Ectodermal cell (in vitro differentiated cells): Measurements from ENCODE around the gene CEP104.
"Not testable (repeated sequence)": the region's sequence is repeated elsewhere in the genome, so short reads cannot be mapped to it uniquely, and the experiment has no call there.

Source experiments
- H3K27ac ChIP-seq: 2 replicates; pipeline ENCODE4 v1.7.0; 2013; ENCODE audit warnings: mild to moderate bottlenecking, low read depth, low read length; ENCODE audit not compliant: insufficient read depth, poor library complexity, severe bottlenecking
- H3K27me3 ChIP-seq: 2 replicates; pipeline ENCODE4 v1.7.0; 2013; ENCODE audit warnings: mild to moderate bottlenecking, low read length; ENCODE audit not compliant: insufficient read depth, control insufficient read depth, poor library complexity, severe bottlenecking
- H3K36me3 ChIP-seq: one replicate; pipeline ENCODE4 v1.7.0; 2013; ENCODE audit warnings: low read length; ENCODE audit not compliant: control insufficient read depth, insufficient read depth
- H3K4me1 ChIP-seq: one replicate; pipeline ENCODE4 v1.7.0; 2013; ENCODE audit warnings: low read length; ENCODE audit not compliant: control insufficient read depth, insufficient read depth
- H3K4me3 ChIP-seq: 2 replicates; pipeline ENCODE4 v1.7.0; 2013; ENCODE audit warnings: low read depth, low read length, control low read depth; ENCODE audit not compliant: insufficient read depth
- H3K9me3 ChIP-seq: 2 replicates; pipeline ENCODE4 v1.7.0; 2013; ENCODE audit warnings: mild to moderate bottlenecking, low read length, moderate library complexity; ENCODE audit not compliant: control insufficient read depth
- WGBS, 2 experiments: methylation state at CpG; one replicate each; pipeline ENCODE4 v1.1.7; 2013; ENCODE audit warnings: missing lambda C conversion rate in 2 of 2; 5-methylcytosine and 5-hydroxymethylcytosine counted together

The CEP104 gene

GRCh38 chr1:3803905-3804626 is 52.9 kb downstream of the CEP104 start:
- no peaks in the 10 kb centered on the region for H3K4me1 ChIP-seq
- H3K27me3 ChIP-seq, result no peaks in the 10 kb centered on the region
- no peaks in the 10 kb centered on the region for H3K9me3 ChIP-seq
- WGBS, 2 experiments, result 88% methylated on average over 19 of the region's 19 CpGs
- no peaks in the 10 kb centered on the region for H3K36me3 ChIP-seq
- no peak overlapping the region for H3K27ac ChIP-seq
- no peak overlapping the region for H3K4me3 ChIP-seq

- H3K9me3 ChIP-seq, H3K36me3 ChIP-seq, H3K4me3 ChIP-seq, H3K4me1 ChIP-seq, H3K27ac ChIP-seq, H3K27me3 ChIP-seq: not testable (repeated sequence)
- WGBS, 2 experiments, result 85 to 94% methylated on average over 3 of the region's 3 CpGs
Measured at GRCh38 chr1:3800795-3801194, 56.2 kb downstream of the CEP104 start.

GRCh38 chr1:3799976-3800685 is 56.9 kb downstream of the CEP104 start:
- H3K4me3 ChIP-seq, result no peak overlapping the region
- no peaks in the 10 kb centered on the region for H3K36me3 ChIP-seq
- H3K27me3 ChIP-seq, result no peaks in the 10 kb centered on the region
- no peaks in the 10 kb centered on the region for H3K9me3 ChIP-seq
- 85 to 90% methylated on average over 11 of the region's 11 CpGs for WGBS, 2 experiments
- peaks cover 2% of the 10 kb centered on the region for H3K4me1 ChIP-seq
- no peak overlapping the region for H3K27ac ChIP-seq

GRCh38 chr1:3796215-3797061 is 60.6 kb downstream of the CEP104 start, which contains the start of gene LRRC47:
TSS of gene LRRC47 (minus strand) at chr1:3796498. CDS start at chr1:3796476, 22 bp downstream.
- no peak within 1 kb of the TSS for H3K27ac ChIP-seq

GRCh38 chr1:3795453-3796214 is 61.4 kb downstream of the CEP104 start:
- peak overlapping the region; percentile 82 for H3K4me3 ChIP-seq
- no peak overlapping the region for H3K27ac ChIP-seq
- H3K4me1 ChIP-seq, result peaks cover 8% of the 10 kb centered on the region
- 5 to 6% methylated on average over 53 of the region's 53 CpGs for WGBS, 2 experiments
- H3K27me3 ChIP-seq, result no peaks in the 10 kb centered on the region
- H3K9me3 ChIP-seq, result no peaks in the 10 kb centered on the region
- no peaks in the 10 kb centered on the region for H3K36me3 ChIP-seq

More at GRCh38 chr1:3796215-3797061, 60.6 kb downstream of the CEP104 start, which contains the start of gene LRRC47:
- no peaks in the 10 kb centered on the region for H3K9me3 ChIP-seq
- peaks cover 8% of the 10 kb centered on the region for H3K4me1 ChIP-seq
- H3K27me3 ChIP-seq, result no peaks in the 10 kb centered on the region
- H3K4me3 ChIP-seq, result peak within 1 kb of the TSS; percentile 82
- H3K36me3 ChIP-seq, result no peaks in the 10 kb centered on the region
- WGBS, 2 experiments, result 6 to 7% methylated on average over 60 of the region's 60 CpGs

GRCh38 chr1:3790952-3791351 is 66.1 kb downstream of the CEP104 start:
- Histone ChIP-seq H3K36me3 (no peaks in the 10 kb centered on the region), H3K27ac (no peak overlapping the region), H3K27me3 (no peaks in the 10 kb centered on the region), H3K4me1 (peaks cover 8% of the 10 kb centered on the region), H3K9me3 (no peaks in the 10 kb centered on the region), H3K4me3 (no peak overlapping the region)
- 93 to 95% methylated on average over 18 of the region's 18 CpGs for WGBS, 2 experiments

GRCh38 chr1:3790500-3790923 is 66.5 kb downstream of the CEP104 start:
- H3K36me3 ChIP-seq, result no peaks in the 10 kb centered on the region
- no peaks in the 10 kb centered on the region for H3K27me3 ChIP-seq
- WGBS, 2 experiments, result 91 to 93% methylated on average over 12 of the region's 12 CpGs
- H3K27ac ChIP-seq, result no peak overlapping the region
- peaks cover 8% of the 10 kb centered on the region for H3K4me1 ChIP-seq
- H3K4me3 ChIP-seq, result no peak overlapping the region
- H3K9me3 ChIP-seq, result no peaks in the 10 kb centered on the region

- WGBS, 2 experiments, result 93 to 94% methylated on average over 34 of the region's 34 CpGs
- Histone ChIP-seq H3K4me3 (no peak overlapping the region), H3K9me3 (no peaks in the 10 kb centered on the region), H3K27ac (no peak overlapping the region), H3K27me3 (no peaks in the 10 kb centered on the region), H3K4me1 (peaks cover 2% of the 10 kb centered on the region), H3K36me3 (no peaks in the 10 kb centered on the region)
Measured at GRCh38 chr1:3789421-3790300, 67.3 kb downstream of the CEP104 start.
